ENCODE results near the gene VSTM5.

- TF ChIP-seq CTCF (IDR thresholded peaks at IDR 0.05 in 2 of 3, conservative IDR thresholded peaks at IDR 0.05 in 1 of 3; ENCODE audit: borderline replicate concordance in 1 of 3, insufficient read depth in 1 of 3, low read depth in 2 of 3, low read length in 2 of 3) (no peak), ZNF274 (IDR thresholded peaks at IDR 0.05; ENCODE audit: low read depth, low read length) (no peak), TCF7L2 (IDR thresholded peaks at IDR 0.05; ENCODE audit: borderline replicate concordance, extremely low read depth, insufficient read depth, insufficient read length) (no peak), CEBPB (IDR thresholded peaks at IDR 0.05; ENCODE audit: low read depth) (no peak), SIN3A (IDR thresholded peaks at IDR 0.05; ENCODE audit: low read depth) (no peak), ZBTB33 (IDR thresholded peaks at IDR 0.05; ENCODE audit: extremely low read depth, insufficient replicate concordance, low read length) (no peak), EZH2phosphoT487 (IDR thresholded peaks at IDR 0.05; ENCODE audit: borderline replicate concordance) (no peak), POLR2A (IDR thresholded peaks at IDR 0.05; ENCODE audit: borderline replicate concordance, extremely low read depth, insufficient read depth, insufficient read length) (no peak), YY1 (IDR thresholded peaks at IDR 0.05; ENCODE audit: extremely low read depth, insufficient replicate concordance, low read depth, low read length) (no peak), REST (IDR thresholded peaks at IDR 0.05; ENCODE audit: low read depth) (no peak)
Measured at GRCh38 chr11:93843906-93844305, 6.5 kb downstream of the VSTM5 start.

Data from HCT116 (cell line).